Dendritic cell treated with granulocyte-macrophage colony-stimulating factor and Interleukin-4, amounts not matched to agents 40 ng/mL and 50 ng/mL, for 4 days (primary cell): Measurements from ENCODE around the gene APC2.

Experiments used
- H3K27ac Mint-ChIP-seq: one replicate; pipeline ENCODE4 v1.8.0; 2022; ENCODE audit warnings: mild to moderate bottlenecking, mixed read lengths
- H3K27me3 Mint-ChIP-seq: one replicate; pipeline ENCODE4 v1.8.0; 2022; ENCODE audit warnings: mild to moderate bottlenecking, mixed read lengths
- H3K36me3 Mint-ChIP-seq: one replicate; pipeline ENCODE4 v1.8.0; 2022; ENCODE audit warnings: low read depth, mixed read lengths
- H3K4me1 Mint-ChIP-seq: one replicate; pipeline ENCODE4 v1.8.0; 2022; ENCODE audit warnings: low read depth, mixed read lengths
- H3K4me3 Mint-ChIP-seq: one replicate; pipeline ENCODE4 v1.8.0; 2022; ENCODE audit warnings: mild to moderate bottlenecking, moderate library complexity, mixed read lengths
- H3K9me3 Mint-ChIP-seq: one replicate; pipeline ENCODE4 v1.8.0; 2022; ENCODE audit warnings: mixed read lengths
- intact Hi-C: fragments of 100-400 bp; cut with micrococcal nuclease; formaldehyde crosslinking; loops from one replicate; pipeline ENCODE4 v1.15.0; 2022

Gene APC2

GRCh38 chr19:1522838-1523237 is 72.9 kb downstream of the APC2 start:
- Mint-ChIP-seq H3K9me3 (no peaks in the 10 kb centered on the region), H3K27ac (no peak overlapping the region), H3K4me3 (no peak overlapping the region), H3K27me3 (peaks cover 66% of the 10 kb centered on the region), H3K36me3 (no peaks in the 10 kb centered on the region), H3K4me1 (peaks cover 8% of the 10 kb centered on the region)
- intact Hi-C loops: no loop called here
